Activated effector memory CD4-positive, alpha-beta T cell treated with Interleukin-2 at 50 U/mL for 16 hours (primary cell): ENCODE data around the gene SEMA4F.
"Not testable (repeated sequence)": the region's sequence is repeated elsewhere in the genome, so short reads cannot be mapped to it uniquely, and the experiment has no call there.

ENCODE experiments used
- DNase-seq: peaks from one replicate; pipeline ENCODE4 v3.0.0-alpha.2; 2020

Gene SEMA4F, protein sequence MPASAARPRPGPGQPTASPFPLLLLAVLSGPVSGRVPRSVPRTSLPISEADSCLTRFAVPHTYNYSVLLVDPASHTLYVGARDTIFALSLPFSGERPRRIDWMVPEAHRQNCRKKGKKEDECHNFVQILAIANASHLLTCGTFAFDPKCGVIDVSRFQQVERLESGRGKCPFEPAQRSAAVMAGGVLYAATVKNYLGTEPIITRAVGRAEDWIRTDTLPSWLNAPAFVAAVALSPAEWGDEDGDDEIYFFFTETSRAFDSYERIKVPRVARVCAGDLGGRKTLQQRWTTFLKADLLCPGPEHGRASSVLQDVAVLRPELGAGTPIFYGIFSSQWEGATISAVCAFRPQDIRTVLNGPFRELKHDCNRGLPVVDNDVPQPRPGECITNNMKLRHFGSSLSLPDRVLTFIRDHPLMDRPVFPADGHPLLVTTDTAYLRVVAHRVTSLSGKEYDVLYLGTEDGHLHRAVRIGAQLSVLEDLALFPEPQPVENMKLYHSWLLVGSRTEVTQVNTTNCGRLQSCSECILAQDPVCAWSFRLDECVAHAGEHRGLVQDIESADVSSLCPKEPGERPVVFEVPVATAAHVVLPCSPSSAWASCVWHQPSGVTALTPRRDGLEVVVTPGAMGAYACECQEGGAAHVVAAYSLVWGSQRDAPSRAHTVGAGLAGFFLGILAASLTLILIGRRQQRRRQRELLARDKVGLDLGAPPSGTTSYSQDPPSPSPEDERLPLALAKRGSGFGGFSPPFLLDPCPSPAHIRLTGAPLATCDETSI

GRCh38 chr2:74653985-74654882 is at the start of gene SEMA4F:
Gene SEMA4F, plus strand, starts transcription at chr2:74654247. Its CDS starts 130 bp downstream, at chr2:74654377.
- peak; percentile 93 for DNase-seq

DNA sequence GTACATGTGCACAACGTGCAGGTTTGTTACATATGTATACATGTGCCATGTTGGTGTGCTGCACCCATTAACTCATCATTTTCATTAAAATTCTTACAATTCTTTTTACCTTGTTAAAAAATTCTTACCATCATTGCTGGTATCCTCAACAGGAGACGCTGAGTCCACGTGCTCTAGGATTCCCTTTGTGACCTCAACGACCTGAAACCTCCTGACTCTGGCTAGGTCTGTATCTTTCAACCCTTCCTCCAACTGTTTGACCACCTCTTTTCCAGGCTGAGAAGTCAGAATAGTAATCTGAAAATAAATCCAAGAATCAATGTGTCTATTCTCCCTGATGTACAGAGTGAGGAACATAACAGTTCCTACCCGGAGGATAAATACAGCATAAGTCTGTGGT is 47.1 kb upstream of the SEMA4F start:
- no peak for DNase-seq

DNA sequence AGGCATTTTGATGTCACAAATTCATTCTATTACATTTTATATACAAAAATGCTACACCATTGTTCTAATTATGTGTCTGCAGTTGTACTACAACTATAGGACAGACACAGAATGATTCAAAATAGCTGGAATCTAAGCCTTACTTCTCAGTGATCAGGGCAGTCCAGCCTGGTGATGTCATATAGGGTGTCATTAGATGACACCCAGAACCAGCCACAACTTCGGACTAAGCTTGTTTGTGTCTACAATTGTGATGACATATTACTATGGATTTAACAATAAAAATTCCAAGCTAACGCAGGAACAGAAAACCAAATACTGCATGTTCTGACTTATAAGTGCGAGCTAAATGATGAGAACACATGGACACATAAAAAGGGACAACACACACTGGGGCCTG is 36.9 kb upstream of the SEMA4F start:
- no peak for DNase-seq

GRCh38 chr2:74618410-74619083 is 35.5 kb upstream of the SEMA4F start:
- no peak for DNase-seq

DNA sequence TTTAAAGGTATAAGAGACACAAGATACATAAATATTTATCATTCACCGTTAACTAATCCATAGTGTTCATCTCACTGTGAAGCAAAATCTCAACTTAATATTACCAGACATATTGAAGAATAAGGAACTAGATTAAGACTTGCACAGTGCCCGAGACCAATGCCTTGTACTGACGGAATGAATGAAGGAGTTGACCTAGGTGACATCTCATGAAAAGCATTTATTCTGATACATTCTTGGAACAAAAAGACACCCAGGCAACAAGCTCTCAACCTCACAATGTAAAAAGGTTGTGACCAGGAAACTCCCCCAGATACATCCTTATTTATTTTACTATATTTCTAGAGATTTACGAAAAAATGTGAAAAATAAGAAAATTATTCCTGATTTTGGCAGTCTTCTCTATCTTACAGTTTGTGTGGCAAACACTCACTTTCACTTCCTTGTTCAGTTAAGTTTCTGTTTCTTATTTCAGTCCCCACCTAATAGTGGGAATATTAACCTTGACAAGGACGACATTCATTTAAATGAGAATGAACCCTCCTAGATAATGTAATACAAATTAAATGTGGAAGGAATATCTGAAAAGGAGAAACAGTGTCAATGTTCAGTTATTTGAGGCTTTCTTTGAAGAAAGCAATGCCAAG is 34.3 kb upstream of the SEMA4F start:
- DNase-seq: no peak

DNA sequence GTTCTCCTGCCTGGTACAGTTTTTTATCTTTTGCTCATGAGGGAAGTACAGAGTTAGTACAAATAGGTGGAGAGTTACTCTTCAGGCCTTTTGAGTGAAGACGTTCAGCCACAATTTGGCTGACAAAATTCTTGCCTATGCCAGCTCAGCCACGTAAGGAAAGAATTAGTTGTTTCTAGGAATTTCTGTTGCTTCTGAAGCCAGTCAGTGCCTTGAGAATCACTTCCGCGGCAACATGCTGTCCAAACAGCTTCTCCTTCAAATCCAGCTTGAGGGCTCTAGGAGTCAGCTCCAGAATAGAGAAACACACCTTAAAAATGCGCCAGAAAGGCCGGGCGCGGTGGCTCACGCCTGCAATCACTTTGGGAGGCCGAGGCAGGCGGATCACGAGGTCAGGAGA is 33.4 kb upstream of the SEMA4F start:
- DNase-seq: no peak

DNA sequence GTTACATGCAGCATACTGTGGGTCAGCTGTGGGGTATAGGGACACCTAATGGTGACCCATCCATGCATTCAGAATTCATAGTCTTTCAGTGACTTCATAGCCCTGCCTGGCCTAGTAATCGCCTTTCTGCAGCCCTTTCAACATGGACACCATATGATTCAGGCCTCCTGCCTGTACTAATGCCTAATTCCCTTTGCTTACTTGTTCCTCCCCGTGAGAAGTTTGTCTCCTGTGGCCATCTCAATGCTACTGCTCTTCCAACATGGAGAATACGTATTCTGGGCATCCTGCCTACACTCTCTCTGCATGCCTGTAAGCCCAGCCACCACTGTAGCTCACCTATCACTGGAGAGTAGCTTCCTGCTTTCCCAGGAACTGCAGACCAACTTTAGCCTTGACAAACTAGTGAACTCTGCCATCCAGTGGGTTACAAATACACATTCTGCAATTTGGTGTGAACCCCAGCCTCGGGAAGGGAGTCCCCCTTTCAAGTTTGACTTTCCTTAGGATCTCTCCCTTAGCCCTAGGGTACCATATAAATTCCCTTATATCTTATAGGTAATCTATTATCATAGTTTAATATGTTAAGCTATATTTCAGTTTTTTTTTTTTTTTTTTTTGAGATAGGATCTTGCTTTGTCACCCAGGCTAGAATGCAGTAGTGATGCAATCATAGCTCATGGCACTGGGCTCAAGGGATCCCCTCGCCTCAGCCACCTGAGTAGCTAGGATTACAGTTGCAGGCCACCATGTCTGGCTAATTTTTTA is 28.2 kb upstream of the SEMA4F start:
- DNase-seq: no peak

- DNase-seq: no peak
Observed at GRCh38 chr2:74628538-74629105, 25.4 kb upstream of the SEMA4F start.

- not testable (repeated sequence) for DNase-seq
Observed at GRCh38 chr2:74630454-74630853, 23.6 kb upstream of the SEMA4F start.

GRCh38 chr2:74632209-74632938 is 21.7 kb upstream of the SEMA4F start:
- no peak for DNase-seq

DNA sequence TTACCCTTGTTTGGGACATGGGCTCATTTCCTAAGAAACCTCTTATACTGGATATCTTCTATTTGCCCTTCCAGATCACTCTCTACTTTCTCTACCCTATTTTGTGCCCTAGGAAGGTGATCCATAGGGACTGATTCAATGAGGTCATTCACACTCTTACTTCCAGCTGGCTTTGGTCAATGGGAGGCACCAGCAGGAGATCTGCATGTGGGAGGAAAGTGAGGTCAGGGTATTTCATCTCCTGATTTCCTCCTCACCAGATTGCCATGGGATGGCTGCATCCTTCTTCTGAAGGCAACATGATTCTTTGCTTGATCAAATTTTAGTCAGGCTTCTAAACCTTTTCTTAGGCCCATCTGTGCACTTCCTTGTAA is 21.1 kb upstream of the SEMA4F start:
- DNase-seq: no peak

GRCh38 chr2:74639550-74639949 is 14.5 kb upstream of the SEMA4F start:
- DNase-seq: no peak

DNA sequence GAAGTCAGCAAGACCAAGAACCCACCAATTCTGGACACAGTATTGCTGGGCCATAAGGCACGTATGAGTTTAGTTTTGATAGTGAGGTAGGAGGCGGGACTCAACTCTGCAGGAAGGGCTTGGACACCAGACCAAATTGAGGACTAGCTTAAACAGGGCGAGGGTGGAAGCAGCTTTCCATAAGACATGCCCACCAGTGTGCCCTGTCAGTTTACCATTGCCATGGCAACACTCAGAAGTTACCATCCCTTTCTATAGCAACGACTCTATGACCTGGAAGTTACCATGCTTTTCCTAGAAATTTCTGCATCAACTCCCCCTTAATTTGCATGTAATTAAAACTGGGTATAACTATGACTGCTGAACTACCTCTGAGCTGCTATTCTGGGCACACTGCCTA is 8.7 kb upstream of the SEMA4F start:
- no peak for DNase-seq

DNA sequence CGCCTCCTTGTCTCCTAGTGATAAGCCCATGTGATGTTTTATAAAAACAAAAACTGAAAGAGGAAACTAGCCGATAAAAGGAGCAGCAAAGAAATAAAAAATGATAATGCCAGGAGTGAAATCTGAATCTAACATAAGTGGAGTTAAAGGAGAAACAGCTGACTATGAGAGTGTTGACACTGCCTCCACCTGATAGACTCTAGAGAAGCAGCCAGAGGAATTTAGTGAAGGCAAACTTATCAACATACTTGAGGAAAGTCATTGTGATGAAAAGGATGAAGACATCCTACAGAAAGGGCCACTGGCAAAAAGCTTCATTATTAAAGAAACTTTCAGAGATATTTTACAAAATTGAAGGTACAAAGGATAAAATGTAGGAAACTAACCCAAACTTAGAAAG is 7.8 kb upstream of the SEMA4F start:
- DNase-seq: no peak

- no peak for DNase-seq
Observed at GRCh38 chr2:74646834-74647482, 7.1 kb upstream of the SEMA4F start.

GRCh38 chr2:74648009-74648443 is 6.0 kb upstream of the SEMA4F start, which contains the start of gene M1AP:
Gene M1AP, minus strand, starts transcription at chr2:74648330. Its CDS starts 8,055 bp downstream, at chr2:74640275.
- DNase-seq: no peak

GRCh38 chr2:74653589-74653984 is 460 bp upstream of the SEMA4F start:
- DNase-seq: no peak

DNA sequence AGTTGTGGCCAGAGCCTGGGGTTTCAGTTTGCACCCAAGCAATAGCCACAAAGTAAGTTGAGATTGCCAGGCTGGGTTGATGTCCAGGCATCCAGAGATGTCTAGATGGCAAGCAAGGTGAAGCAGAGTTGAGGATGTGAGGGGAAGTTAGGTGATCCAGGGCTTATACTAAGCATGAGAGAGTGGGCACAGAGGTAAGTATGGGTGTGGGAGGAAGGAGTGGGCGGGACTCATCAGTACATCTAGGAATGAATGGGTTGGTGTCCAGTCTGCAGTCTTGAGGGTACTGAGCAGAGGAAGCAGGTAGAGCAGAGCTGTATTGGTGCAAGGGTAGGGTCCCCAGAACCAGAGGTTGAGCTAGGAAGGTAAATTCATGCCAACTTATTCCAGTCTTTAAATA is 1.5 kb downstream of the SEMA4F start:
- DNase-seq: no peak

- DNase-seq: no peak
Observed at GRCh38 chr2:74658516-74658915, 4.5 kb downstream of the SEMA4F start.

DNA sequence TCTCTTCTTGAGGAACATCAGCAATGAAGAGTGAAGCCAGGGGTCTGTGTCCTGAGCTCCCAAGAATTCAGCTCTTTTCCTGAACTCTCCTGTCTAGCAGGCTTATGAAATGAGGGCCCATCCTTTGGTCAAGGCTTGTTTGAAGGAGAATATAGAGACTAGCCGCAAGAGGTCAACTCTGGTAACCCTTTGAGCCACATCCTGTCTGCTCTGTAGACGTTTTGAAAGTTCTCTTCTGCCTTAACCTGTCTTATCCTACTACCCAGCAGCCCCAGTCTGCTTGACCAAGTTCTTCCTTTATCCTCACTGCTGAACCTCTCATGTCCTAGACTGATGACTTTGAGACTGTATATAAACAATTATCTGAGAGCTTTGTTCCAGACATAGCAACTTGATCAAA is 5.4 kb downstream of the SEMA4F start:
- no peak for DNase-seq
